ENCODE results near the gene PAGR1.

DNA sequence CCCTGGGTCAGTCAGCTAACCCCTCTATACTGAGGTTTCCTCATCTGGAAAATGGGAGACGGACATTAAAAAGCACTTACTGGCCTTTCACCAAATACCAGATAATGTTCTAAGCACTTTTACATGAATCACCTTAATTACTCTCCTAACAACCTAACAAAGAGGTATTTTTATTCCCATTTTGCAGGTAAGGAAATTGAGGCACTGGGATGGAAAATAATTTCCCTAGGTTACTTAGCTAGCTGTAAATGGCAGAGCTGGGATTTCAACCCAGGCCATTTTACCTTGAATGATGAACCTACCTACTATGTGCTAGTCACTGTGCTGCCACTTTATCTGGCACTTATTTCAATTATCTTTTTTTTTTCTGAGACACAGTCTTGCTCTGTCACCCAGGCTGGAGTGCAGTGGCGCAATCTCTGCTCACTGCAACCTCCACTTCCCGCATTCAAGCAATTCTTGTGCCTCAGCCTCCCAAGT is 21.7 kb upstream of the PAGR1 start:
- TF ChIP-seq GATA2 (IDR thresholded peaks at IDR 0.05; ENCODE audit: low read depth, low read length): no peak
- no peak for TF ChIP-seq GATA3 (IDR thresholded peaks at IDR 0.05; ENCODE audit: low read depth, low read length)

Data from SH-SY5Y (cell line).